ELR (cell line): ENCODE data around the gene ARID5B.
A peak's percentile ranks its signal among the peaks of the same experiment; 100 is the strongest.

Experiments used
- DNase-seq: peaks from one replicate; pipeline ENCODE4 v3.0.0-alpha.2; 2015; ENCODE audit warnings: low read depth

ARID5B gene

GRCh38 chr10:61904733-61905725 is 3.5 kb downstream of the ARID5B start:
- peak; percentile 90 for DNase-seq

- DNase-seq, result no peak
Observed at GRCh38 chr10:61905837-61906561, 4.5 kb downstream of the ARID5B start.

- no peak for DNase-seq
Observed at GRCh38 chr10:61906562-61906901, 5.0 kb downstream of the ARID5B start.

GRCh38 chr10:61907011-61907410 is 5.5 kb downstream of the ARID5B start:
- DNase-seq, result no peak

- DNase-seq, result no peak
Observed at GRCh38 chr10:61907587-61907986, 6.1 kb downstream of the ARID5B start.

GRCh38 chr10:61910226-61910805 is 8.8 kb downstream of the ARID5B start:
- no peak for DNase-seq

GRCh38 chr10:61910894-61911293 is 9.4 kb downstream of the ARID5B start:
- DNase-seq, result no peak

- no peak for DNase-seq
Observed at GRCh38 chr10:61911425-61911824, 9.9 kb downstream of the ARID5B start.

GRCh38 chr10:61912981-61913380 is 11.5 kb downstream of the ARID5B start:
- no peak for DNase-seq

GRCh38 chr10:61918140-61918539 is 16.6 kb downstream of the ARID5B start:
- DNase-seq, result no peak

GRCh38 chr10:61918989-61919388 is 17.5 kb downstream of the ARID5B start:
- no peak for DNase-seq

- no peak for DNase-seq
Observed at GRCh38 chr10:61919646-61920215, 18.2 kb downstream of the ARID5B start.

GRCh38 chr10:61921143-61921542 is 19.6 kb downstream of the ARID5B start:
- no peak for DNase-seq

- peak; percentile 70 for DNase-seq
Observed at GRCh38 chr10:61923210-61923949, 21.9 kb downstream of the ARID5B start.

GRCh38 chr10:61923950-61924274 is 22.4 kb downstream of the ARID5B start:
- no peak for DNase-seq

GRCh38 chr10:61929555-61929954 is 28.1 kb downstream of the ARID5B start:
- no peak for DNase-seq

- peak; percentile 19 for DNase-seq
Observed at GRCh38 chr10:61931620-61932332, 30.3 kb downstream of the ARID5B start.

GRCh38 chr10:61933859-61934555 is 32.5 kb downstream of the ARID5B start:
- DNase-seq, result no peak

- no peak for DNase-seq
Observed at GRCh38 chr10:61935077-61935476, 33.6 kb downstream of the ARID5B start.

- no peak for DNase-seq
Observed at GRCh38 chr10:61936770-61937169, 35.3 kb downstream of the ARID5B start.
